OCI-LY3 (cell line): ENCODE data around the gene SOX8.

Experiments used
- H2AFZ ChIP-seq: fragments of 200-600, 300-600 bp; shearing (Covaris generic); 2 replicates; pipeline ENCODE4 v1.6.0; 2014; ENCODE audit warnings: antibody characterized with exemption, low read depth, low read length
- H3K27ac ChIP-seq: fragments of 200-600, 300-600 bp; sonication (generic); 2 replicates; pipeline ENCODE4 v1.5.1; 2014; ENCODE audit warnings: mild to moderate bottlenecking, low read length, moderate library complexity, mixed read lengths
- H3K27me3 ChIP-seq: fragments of 200-600, 300-600 bp; sonication (generic); 2 replicates; pipeline ENCODE4 v1.6.1; 2014; ENCODE audit warnings: low read depth, low read length, mixed read lengths
- H3K36me3 ChIP-seq: fragments of 200-600, 300-600 bp; sonication (generic); replicated peaks from 2 replicates; pipeline ENCODE3; 2014; ENCODE audit warnings: low read depth, low read length, mixed read lengths
- H3K4me1 ChIP-seq: fragments of 300-600, 200-600 bp; sonication (generic); 2 replicates; pipeline ENCODE4 v1.6.1; 2014; ENCODE audit warnings: low read length, mixed read lengths
- H3K4me2 ChIP-seq: fragments of 200-600, 300-600 bp; sonication (generic); 2 replicates; pipeline ENCODE4 v1.6.1; 2014; ENCODE audit warnings: low read length, mixed read lengths
- H3K4me3 ChIP-seq: fragments of 300-600, 200-600 bp; sonication (generic); 2 replicates; pipeline ENCODE4 v1.5.1; 2014; ENCODE audit warnings: antibody characterized with exemption, mild to moderate bottlenecking, low read length, moderate library complexity
- H3K79me2 ChIP-seq: fragments of 300-600, 200-600 bp; shearing (Covaris generic); 2 replicates; pipeline ENCODE4 v1.6.1; 2014; ENCODE audit warnings: mild to moderate bottlenecking, low read length, mixed read lengths
- H3K9ac ChIP-seq: fragments of 300-600, 200-600 bp; shearing (Covaris generic); 2 replicates; pipeline ENCODE4 v1.6.0; 2014; ENCODE audit warnings: mild to moderate bottlenecking, low read length, moderate library complexity
- H3K9me3 ChIP-seq: fragments of 200-600, 300-600 bp; shearing (Covaris generic); 2 replicates; pipeline ENCODE4 v1.6.1; 2014; ENCODE audit warnings: low read length, mixed read lengths; ENCODE audit not compliant: insufficient read depth
- H4K20me1 ChIP-seq: fragments of 200-600, 300-600 bp; sonication (generic); 2 replicates; pipeline ENCODE4 v1.6.1; 2016; ENCODE audit warnings: low read length, mixed read lengths; ENCODE audit not compliant: insufficient read depth
- EZH2phosphoT487 ChIP-seq: fragments of 200-600 bp; shearing (Covaris generic); IDR thresholded peaks from 2 replicates; pipeline ENCODE4 v1.6.1; 2018; ENCODE audit warnings: antibody characterized with exemption, mixed run types, low read depth
- TF ChIP-seq, protein P1 (sequence below): fragments of 200-600, 300-600 bp; sonication (generic); IDR thresholded peaks from 2 replicates; pipeline ENCODE4 v1.5.1; 2014; ENCODE audit warnings: antibody characterized with exemption, low read length, low read depth

The SOX8 gene

DNA sequence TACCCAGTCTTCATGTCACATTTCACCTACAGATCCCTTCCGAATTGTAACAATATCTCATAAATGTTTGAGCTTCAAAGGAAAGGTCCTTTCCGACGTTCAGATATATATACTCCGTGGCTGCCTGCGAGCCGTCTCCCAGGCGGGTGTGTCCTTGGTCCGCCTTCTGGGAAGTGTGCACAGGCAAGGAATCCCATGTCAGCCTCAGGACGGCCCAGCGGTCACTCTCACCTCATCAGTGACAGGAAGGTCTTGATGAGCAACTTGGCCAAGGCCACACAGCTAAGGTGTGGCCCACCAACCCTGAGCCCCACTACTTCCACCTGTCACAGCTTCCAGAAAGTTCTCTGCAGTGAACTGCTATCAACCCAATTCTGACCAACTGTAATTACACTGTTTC lies 15.1 kb upstream of the SOX8 start:
- Histone ChIP-seq H3K36me3 (peaks cover 8% of the 10 kb centered on the region), H3K27me3 (no peaks in the 10 kb centered on the region), H3K9ac (no peak overlapping the region), H4K20me1 (no peaks in the 10 kb centered on the region), H3K4me2 (no peak overlapping the region), H3K4me1 (peaks cover 5% of the 10 kb centered on the region), H3K27ac (no peak overlapping the region), H3K4me3 (no peak overlapping the region), H2AFZ (no peak overlapping the region), H3K79me2 (peaks cover 11% of the 10 kb centered on the region; the same call in 1 of the 2 replicates), H3K9me3 (no peaks in the 10 kb centered on the region)
- TF ChIP-seq EZH2phosphoT487, result no peak
- TF ChIP-seq, protein P1, sequence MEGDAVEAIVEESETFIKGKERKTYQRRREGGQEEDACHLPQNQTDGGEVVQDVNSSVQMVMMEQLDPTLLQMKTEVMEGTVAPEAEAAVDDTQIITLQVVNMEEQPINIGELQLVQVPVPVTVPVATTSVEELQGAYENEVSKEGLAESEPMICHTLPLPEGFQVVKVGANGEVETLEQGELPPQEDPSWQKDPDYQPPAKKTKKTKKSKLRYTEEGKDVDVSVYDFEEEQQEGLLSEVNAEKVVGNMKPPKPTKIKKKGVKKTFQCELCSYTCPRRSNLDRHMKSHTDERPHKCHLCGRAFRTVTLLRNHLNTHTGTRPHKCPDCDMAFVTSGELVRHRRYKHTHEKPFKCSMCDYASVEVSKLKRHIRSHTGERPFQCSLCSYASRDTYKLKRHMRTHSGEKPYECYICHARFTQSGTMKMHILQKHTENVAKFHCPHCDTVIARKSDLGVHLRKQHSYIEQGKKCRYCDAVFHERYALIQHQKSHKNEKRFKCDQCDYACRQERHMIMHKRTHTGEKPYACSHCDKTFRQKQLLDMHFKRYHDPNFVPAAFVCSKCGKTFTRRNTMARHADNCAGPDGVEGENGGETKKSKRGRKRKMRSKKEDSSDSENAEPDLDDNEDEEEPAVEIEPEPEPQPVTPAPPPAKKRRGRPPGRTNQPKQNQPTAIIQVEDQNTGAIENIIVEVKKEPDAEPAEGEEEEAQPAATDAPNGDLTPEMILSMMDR, result no peak

DNA sequence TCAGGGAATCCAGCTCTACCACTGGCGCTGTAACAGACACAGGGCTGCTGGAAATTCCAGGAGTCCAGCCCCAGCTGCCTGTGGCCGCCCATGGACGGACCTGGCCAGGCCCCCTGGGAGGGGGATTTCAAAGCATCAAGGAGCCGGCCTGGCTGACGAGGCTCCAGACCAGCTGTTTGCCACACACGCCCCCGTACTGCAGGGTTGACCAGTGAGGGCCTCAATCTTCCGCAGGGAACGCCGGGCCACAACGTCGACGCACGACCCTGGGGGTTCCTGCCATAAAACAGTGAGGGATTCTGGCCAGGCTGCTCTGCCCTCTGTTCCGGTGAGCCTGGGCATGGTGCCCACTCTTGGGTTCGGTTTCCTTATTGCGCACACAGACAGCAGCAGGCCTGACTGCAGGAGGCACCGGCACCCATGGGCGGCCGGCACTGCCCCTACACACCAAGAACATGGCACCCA lies 14.5 kb upstream of the SOX8 start:
- Histone ChIP-seq H3K79me2 (peaks cover 11% of the 10 kb centered on the region; the same call in 1 of the 2 replicates), H3K36me3 (peaks cover 8% of the 10 kb centered on the region), H3K27me3 (no peaks in the 10 kb centered on the region), H4K20me1 (no peaks in the 10 kb centered on the region), H3K9ac (no peak overlapping the region), H3K4me2 (no peak overlapping the region), H2AFZ (no peak overlapping the region), H3K4me1 (peaks cover 5% of the 10 kb centered on the region), H3K4me3 (no peak overlapping the region), H3K9me3 (no peaks in the 10 kb centered on the region), H3K27ac (no peak overlapping the region)
- TF ChIP-seq, protein P1, result no peak
- no peak for TF ChIP-seq EZH2phosphoT487

DNA sequence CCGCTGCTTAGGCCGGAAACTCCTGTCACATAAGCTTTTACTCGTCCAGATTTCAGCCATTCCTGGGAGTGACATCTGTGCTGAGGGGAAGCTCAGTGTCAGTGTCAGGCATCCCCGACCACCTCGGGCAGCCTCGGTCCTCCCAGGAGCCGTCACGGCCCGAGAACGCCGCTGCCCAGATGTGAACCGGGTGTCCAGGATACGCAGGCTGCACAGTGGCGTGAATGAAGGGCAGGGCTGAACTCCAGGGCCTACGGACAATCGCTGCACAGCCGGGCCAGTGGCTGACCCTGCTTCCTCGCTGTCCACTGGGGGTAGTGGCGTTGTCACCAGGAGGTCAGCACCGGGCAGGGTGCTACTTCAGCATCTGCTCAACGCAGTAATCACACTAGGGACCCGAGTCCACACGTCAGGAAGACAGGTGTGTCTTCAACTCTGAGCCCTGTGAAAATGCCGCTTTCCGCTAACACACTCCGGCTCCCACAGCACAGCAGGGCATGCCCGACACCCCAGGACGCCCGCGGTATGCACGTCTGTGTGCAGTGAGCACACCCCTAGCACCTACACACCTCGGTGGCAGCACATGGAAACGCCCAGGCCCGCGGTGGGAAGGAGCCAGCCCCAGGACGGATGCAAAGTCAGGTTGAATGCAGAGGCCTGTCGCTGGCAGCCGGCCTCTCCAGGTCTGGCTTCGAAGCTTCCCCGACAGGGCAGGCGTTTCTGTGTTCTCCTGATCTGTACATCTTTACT lies 13.8 kb upstream of the SOX8 start:
- no peak overlapping the region for H3K9ac ChIP-seq
- no peak overlapping the region for H3K4me3 ChIP-seq
- H3K36me3 ChIP-seq, result peaks cover 8% of the 10 kb centered on the region
- no peaks in the 10 kb centered on the region for H3K9me3 ChIP-seq
- H3K27ac ChIP-seq, result no peak overlapping the region
- H3K4me1 ChIP-seq, result peaks cover 5% of the 10 kb centered on the region
- H4K20me1 ChIP-seq, result no peaks in the 10 kb centered on the region
- TF ChIP-seq, protein P1, result no peak
- TF ChIP-seq EZH2phosphoT487, result no peak
- H2AFZ ChIP-seq, result no peak overlapping the region
- no peak overlapping the region for H3K4me2 ChIP-seq
- no peaks in the 10 kb centered on the region for H3K27me3 ChIP-seq
- peaks cover 11% of the 10 kb centered on the region; the same call in 1 of the 2 replicates for H3K79me2 ChIP-seq

DNA sequence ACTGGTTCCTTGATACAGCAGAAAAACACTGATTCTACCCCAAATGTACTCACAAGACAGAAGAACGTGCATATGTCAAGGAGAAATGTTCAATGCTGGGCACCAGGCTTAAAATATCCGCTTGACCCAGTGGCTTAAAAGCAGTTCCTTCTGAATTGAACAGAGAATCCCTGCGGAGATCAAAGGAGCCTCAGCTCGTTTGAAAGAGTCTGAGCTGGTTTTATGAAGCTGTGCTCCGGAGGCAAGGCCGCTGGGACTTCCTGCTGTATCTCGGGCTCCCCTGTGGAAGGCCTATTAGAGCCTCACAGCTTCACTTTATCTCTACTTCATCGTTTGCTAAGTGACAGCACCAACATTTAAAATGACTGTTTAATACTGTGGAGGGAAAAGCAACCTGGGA lies 12.9 kb upstream of the SOX8 start:
- Histone ChIP-seq H3K36me3 (peaks cover 8% of the 10 kb centered on the region), H3K79me2 (peaks cover 11% of the 10 kb centered on the region; the same call in 1 of the 2 replicates), H4K20me1 (no peaks in the 10 kb centered on the region), H3K9ac (no peak overlapping the region), H2AFZ (no peak overlapping the region), H3K27me3 (no peaks in the 10 kb centered on the region), H3K4me2 (no peak overlapping the region), H3K9me3 (no peaks in the 10 kb centered on the region), H3K4me3 (no peak overlapping the region), H3K27ac (no peak overlapping the region), H3K4me1 (peaks cover 5% of the 10 kb centered on the region)
- TF ChIP-seq, protein P1, result no peak
- TF ChIP-seq EZH2phosphoT487, result no peak
